HL-60 (cell line): ENCODE data around the gene P4HA2.

ENCODE experiments used
- DNase-seq, 2 experiments: peaks; one replicate each; pipeline ENCODE4 v3.0.0-alpha.2; 2010 to 2020; ENCODE audit warnings: low read depth in 1 of 2, low spot score in 1 of 2
- H3K27ac ChIP-seq: fragments of 250-450 bp; sonication (Bioruptor Pico); replicated peaks from 2 replicates; pipeline ENCODE4 v1.5.1; 2020; ENCODE audit warnings: mild to moderate bottlenecking, moderate library complexity
- H3K27me3 ChIP-seq: fragments of 250-450 bp; sonication (Bioruptor Pico); 2 replicates; pipeline ENCODE4 v1.5.1; 2021; ENCODE audit warnings: mild to moderate bottlenecking, moderate library complexity; ENCODE audit not compliant: insufficient read depth, poor library complexity, severe bottlenecking
- H3K4me3 ChIP-seq: replicated peaks from 2 replicates; pipeline ENCODE4 v1.5.1; 2011; ENCODE audit warnings: mild to moderate bottlenecking, control low read depth, low read length; ENCODE audit not compliant: insufficient read depth
- CTCF ChIP-seq: IDR thresholded peaks from one replicate; pipeline ENCODE4 v1.5.1; 2011; ENCODE audit warnings: low read length, control low read depth, inconsistent platforms; ENCODE audit not compliant: insufficient read depth
- GABPA ChIP-seq: IDR thresholded peaks from 2 replicates; pipeline ENCODE4 v1.6.1; 2012; ENCODE audit warnings: low read depth
- POLR2AphosphoS5 ChIP-seq: IDR thresholded peaks from 2 replicates; pipeline ENCODE4 v1.6.1; 2012; ENCODE audit warnings: low read depth
- REST ChIP-seq: IDR thresholded peaks from 2 replicates; pipeline ENCODE4 v1.6.1; 2012; ENCODE audit warnings: low read depth; ENCODE audit not compliant: insufficient replicate concordance
- SPI1 ChIP-seq: IDR thresholded peaks from 2 replicates; pipeline ENCODE4 v1.6.1; 2012; ENCODE audit warnings: low read depth, mild to moderate bottlenecking, borderline replicate concordance

P4HA2 gene

GRCh38 chr5:132222649-132223038 is 5.0 kb downstream of the P4HA2 start:
- DNase-seq = no peak
- H3K27ac ChIP-seq = no peak overlapping the region
- no peaks in the 10 kb centered on the region for H3K27me3 ChIP-seq
- TF ChIP-seq GABPA = no peak
- no peak for TF ChIP-seq POLR2AphosphoS5
- no peak for TF ChIP-seq CTCF
- TF ChIP-seq REST = no peak
- TF ChIP-seq SPI1 = no peak
- no peak overlapping the region for H3K4me3 ChIP-seq

- H3K27me3 ChIP-seq = no peaks in the 10 kb centered on the region
- DNase-seq = no peak
- no peak overlapping the region for H3K4me3 ChIP-seq
- TF ChIP-seq GABPA (no peak), CTCF (no peak), REST (no peak), POLR2AphosphoS5 (no peak), SPI1 (no peak)
- H3K27ac ChIP-seq = no peak overlapping the region
These were observed 5.6 kb downstream of the P4HA2 start for GRCh38 chr5:132221781-132222648.

GRCh38 chr5:132220491-132220890 is 7.2 kb downstream of the P4HA2 start:
- no peak for TF ChIP-seq GABPA
- Histone ChIP-seq H3K27me3 (no peaks in the 10 kb centered on the region), H3K4me3 (no peak overlapping the region), H3K27ac (no peak overlapping the region)
- DNase-seq = no peak

- Histone ChIP-seq H3K4me3 (no peak overlapping the region), H3K27ac (no peak overlapping the region)
- TF ChIP-seq GABPA (no peak), CTCF (no peak)
These were observed 7.7 kb downstream of the P4HA2 start for GRCh38 chr5:132219981-132220380.

More at GRCh38 chr5:132219981-132220380, 7.7 kb downstream of the P4HA2 start:
- no peaks in the 10 kb centered on the region for H3K27me3 ChIP-seq
- no peak for DNase-seq
